SH-SY5Y (cell line): Measurements from ENCODE around the gene TMOD2.

Source experiments
- GATA2 ChIP-seq: IDR thresholded peaks from 2 replicates; pipeline ENCODE4 v1.6.1; 2011; ENCODE audit warnings: mild to moderate bottlenecking, low read depth, low read length
- GATA3 ChIP-seq: IDR thresholded peaks from 2 replicates; pipeline ENCODE4 v1.6.1; 2011; ENCODE audit warnings: low read depth, mild to moderate bottlenecking, low read length, moderate library complexity

GRCh38 chr15:51766341-51766740, 14.9 kb downstream of the TMOD2 start:
- no peak for TF ChIP-seq GATA2
- no peak for TF ChIP-seq GATA3
